Measurements from ENCODE around the gene MAX. TPM values are rescaled to one million over a fixed set of nuclear protein-coding genes. Genes with fewer than 3 reads are reported as not detected.

The MAX gene
- total and polyA plus RNA-seq, 2 experiments from 2014 or later, result 25.0 to 27.7 TPM

GRCh38 chr14:65141523-65141922, 39.2 kb upstream of the MAX start (continued):
- TF ChIP-seq ZNF462 (CRISPR knock-in tag; IDR thresholded peaks at IDR 0.05), result no peak
- no peak for TF ChIP-seq ZNF331 (CRISPR knock-in tag; IDR thresholded peaks at IDR 0.05; ENCODE audit: low read depth)
- TF ChIP-seq POLR2AphosphoS5 (IDR thresholded peaks at IDR 0.05; ENCODE audit: low read depth), result no peak
- TF ChIP-seq CTCF (conservative IDR thresholded peaks at IDR 0.05; ENCODE audit: low read depth in 2 of 2), result no peak

- H3K4me1 Mint-ChIP-seq, result no peaks in the 10 kb centered on the region
- Histone ChIP-seq H3K27me3 (ENCODE audit: insufficient read depth) (no peaks in the 10 kb centered on the region), H3F3A (replicated peaks; ENCODE audit: low read depth) (no peaks in the 10 kb centered on the region), H3K27ac (ENCODE audit: low read depth) (no peak overlapping the region), H3K4me3 (no peak overlapping the region), H3K4me2 (no peak overlapping the region), H3K36me3 (ENCODE audit: insufficient read depth) (no peaks in the 10 kb centered on the region), H3K9me2 (ENCODE audit: insufficient read depth) (no peaks in the 10 kb centered on the region), H3K79me2 (replicated peaks; ENCODE audit: insufficient read depth) (no peaks in the 10 kb centered on the region), H4K20me1 (replicated peaks; ENCODE audit: insufficient read depth) (no peaks in the 10 kb centered on the region), H2AFZ (peak overlapping the region; percentile 13; the same call in 1 of the 2 replicates), H3K4me1 (ENCODE audit: insufficient read depth) (no peaks in the 10 kb centered on the region)
- H3K4me3 Mint-ChIP-seq, result no peak overlapping the region
- no peaks in the 10 kb centered on the region for H3K9me3 Mint-ChIP-seq
- ATAC-seq (no peak), DNase-seq (ENCODE audit: low spot score) (no peak)
- H3K27me3 Mint-ChIP-seq (ENCODE audit: insufficient read depth, low read depth, poor library complexity), result no peaks in the 10 kb centered on the region
- H3K27ac Mint-ChIP-seq, result no peak overlapping the region
- no peaks in the 10 kb centered on the region for H3K36me3 Mint-ChIP-seq (ENCODE audit: low read depth)
- no peak for TF ChIP-seq ETS1 (IDR thresholded peaks at IDR 0.05)
- no peak for TF ChIP-seq STAT1 (IDR thresholded peaks at IDR 0.05; ENCODE audit: unreplicated experiment)
- no peak for TF ChIP-seq EZH2 (IDR thresholded peaks at IDR 0.05; ENCODE audit: low read depth, unreplicated experiment)
- no peak for TF ChIP-seq ZNF331 (CRISPR knock-in tag; IDR thresholded peaks at IDR 0.05; ENCODE audit: low read depth)
- no peak for TF ChIP-seq REST (IDR thresholded peaks at IDR 0.05; ENCODE audit: unreplicated experiment)
- TF ChIP-seq CTCF (conservative IDR thresholded peaks at IDR 0.05; ENCODE audit: low read depth in 2 of 2), result no peak
Observed at GRCh38 chr14:65137648-65138307, 35.5 kb upstream of the MAX start.

All from GM23338 (cell line).